ENCODE measurements around the gene USP6.
"Not testable (repeated sequence)": the region's sequence is repeated elsewhere in the genome, so short reads cannot be mapped to it uniquely, and the experiment has no call there.

USP6 gene

DNA sequence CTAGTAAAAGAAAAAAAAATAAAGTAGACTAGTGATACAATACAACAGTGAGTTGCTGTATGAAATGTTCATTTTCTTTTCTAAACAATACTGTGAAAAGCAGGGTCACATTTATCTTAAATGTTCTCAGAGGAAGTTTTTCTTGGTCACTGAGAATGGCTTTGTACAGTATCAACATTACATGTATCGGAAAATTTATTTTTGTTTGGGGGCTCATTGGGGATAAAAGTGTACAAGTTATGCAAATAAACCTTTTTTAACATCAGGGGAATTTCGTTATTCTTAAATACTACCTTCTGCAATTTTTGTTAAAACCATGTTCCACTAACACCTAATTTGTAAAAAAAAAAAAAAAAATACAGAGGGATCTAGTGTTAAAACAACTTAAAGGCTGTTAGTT lies 84.5 kb downstream of the USP6 start:
- DNase-seq, result no peak

DNA sequence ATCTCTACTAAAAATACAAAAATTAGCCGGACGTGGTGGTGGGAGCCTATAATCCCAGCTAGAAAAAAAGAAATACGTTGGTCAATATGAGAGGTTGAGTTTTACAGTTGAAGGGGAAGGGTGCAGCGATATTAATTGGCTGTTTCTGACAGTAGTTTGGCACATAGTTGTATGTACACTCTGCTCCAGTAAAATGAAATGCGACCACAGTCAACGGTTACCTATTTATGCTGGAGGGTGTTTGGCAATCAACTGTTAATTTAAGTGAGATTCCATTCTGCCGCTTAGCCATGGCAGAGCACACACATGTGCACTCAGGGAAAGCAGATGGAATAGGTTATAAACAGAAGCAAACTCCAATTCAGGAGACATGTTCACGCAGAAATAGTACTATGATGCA lies 85.2 kb downstream of the USP6 start:
- DNase-seq, result no peak

GRCh38 chr17:5203178-5203907 lies 87.5 kb downstream of the USP6 start:
- DNase-seq, result no peak

DNA sequence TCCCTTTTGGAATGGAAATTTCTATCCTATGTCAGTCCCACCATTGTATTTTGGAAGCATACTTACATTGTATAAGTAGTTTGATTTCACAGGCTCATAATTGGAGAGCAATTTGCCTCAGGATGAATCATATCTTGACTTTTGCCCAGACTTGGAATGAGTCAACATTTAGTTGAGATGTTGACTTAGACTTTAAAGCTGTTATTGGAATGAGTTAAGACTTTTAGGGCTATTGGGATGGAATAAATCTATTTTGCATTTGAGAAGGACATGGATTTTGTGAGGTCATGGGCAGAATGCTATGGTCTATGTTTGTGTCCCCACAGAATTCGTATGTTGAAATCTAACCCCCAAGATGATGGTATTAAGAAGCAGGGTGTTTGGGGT lies 88.1 kb downstream of the USP6 start:
- no peak for DNase-seq

- no peak for DNase-seq
Observed at GRCh38 chr17:5209396-5209795, 93.6 kb downstream of the USP6 start.

DNA sequence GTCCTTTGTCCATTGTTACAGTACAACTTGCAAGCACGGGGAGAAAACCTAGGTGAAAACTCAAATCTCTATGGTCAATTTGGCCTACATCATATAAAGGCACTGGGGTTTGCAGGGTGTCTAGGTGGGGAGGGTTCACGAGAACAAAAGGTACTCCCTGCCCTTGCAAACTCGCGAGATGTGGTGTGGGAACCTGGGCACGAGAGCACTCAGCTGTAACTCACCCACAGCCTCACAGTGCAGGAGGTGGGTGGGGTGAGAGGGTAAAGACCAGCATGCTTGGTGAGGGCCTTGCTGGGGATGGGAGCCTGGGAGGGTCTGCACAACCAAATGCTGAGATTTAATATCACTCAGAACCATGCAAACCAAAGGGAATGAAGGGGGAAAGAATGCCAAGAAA lies 94.3 kb downstream of the USP6 start:
- no peak for DNase-seq

GRCh38 chr17:5210614-5211252 lies 94.9 kb downstream of the USP6 start:
- no peak for DNase-seq

DNA sequence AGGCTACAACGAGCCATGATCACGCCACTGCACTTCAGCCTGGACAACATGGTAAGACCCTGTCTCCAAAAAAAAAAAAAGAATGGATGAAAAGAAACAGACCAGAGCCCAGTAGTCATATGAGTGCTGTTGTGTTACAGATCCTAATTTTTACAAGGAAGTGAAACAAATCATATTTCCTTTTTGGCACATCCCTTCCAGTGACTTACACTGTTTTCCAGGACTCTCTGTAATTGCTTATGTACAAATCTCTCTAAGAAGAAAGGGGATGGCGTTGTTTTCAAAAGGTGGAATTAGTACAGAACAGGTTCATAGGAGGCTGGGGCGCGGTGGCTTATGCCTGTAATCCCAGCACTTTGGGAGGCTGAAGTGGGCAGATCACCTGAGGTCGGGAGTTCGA lies 95.6 kb downstream of the USP6 start:
- no peak for DNase-seq

- DNase-seq, result not testable (repeated sequence)
Observed at GRCh38 chr17:5217562-5217961, 101.7 kb downstream of the USP6 start.

DNA sequence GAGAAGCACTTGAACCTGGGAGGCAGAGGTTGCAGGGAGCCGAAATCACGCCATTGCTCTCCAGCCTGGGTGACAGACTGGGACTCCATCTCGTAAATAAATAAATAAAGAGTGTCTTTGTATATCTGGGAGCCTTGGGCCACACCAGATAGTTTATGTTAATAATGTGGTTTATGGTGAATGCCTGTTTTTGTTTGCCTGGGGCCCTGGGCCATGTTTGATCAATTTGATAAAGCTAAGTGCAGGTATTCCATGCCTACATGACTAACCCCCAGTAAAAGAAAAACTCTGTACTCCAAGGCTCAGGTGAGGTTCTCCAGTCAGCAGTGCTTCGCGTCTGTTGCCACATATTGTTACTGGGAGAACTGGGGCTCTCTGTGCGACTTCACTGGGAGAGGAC lies 103.7 kb downstream of the USP6 start:
- DNase-seq, result no peak

- no peak for DNase-seq
Observed at GRCh38 chr17:5220074-5220473, 104.2 kb downstream of the USP6 start.

GRCh38 chr17:5221912-5222311 lies 106.1 kb downstream of the USP6 start:
- DNase-seq, result not testable (repeated sequence)

All from stimulated activated CD4-positive, alpha-beta T cell treated with anti-CD3 and anti-CD28 coated beads, Interleukin-4, amount 100 ng/mL, for 24 hours (primary cell).